Measurements from ENCODE around the gene WNT2. TPM values are rescaled to one million over a fixed set of nuclear protein-coding genes. Genes with fewer than 3 reads are reported as not detected.

The WNT2 gene
- total RNA-seq, 1 donor from 2014 or later: 2.8 TPM

DNA sequence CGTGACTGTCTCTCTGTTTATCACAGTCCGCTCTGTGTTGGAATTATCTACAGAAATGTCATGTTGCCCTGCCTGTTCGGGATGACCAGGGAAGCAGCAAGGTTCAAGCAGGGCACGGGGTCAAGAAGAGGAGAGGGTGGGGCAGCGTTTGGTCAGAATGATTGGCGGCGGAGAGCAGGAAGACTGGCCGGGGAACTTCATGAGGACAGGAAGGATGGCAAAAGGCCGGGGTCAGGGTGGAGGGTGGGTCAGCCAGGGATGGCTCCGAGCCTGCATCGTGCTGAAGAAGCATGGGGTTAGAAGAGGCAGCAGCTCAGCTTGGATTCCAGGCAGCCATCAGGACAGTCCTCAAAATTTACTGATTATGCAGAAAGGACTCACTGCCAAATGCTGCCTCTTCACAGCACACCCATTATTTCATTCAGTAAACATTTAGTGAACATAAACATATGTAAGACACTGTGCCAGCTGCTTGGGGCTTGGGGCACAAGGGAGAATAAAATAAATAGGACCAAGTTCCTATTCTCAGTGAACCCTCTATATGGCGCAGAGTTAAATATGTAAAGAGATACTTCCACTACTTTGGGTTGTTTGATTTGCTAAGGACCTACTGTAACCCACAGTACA, 42.8 kb downstream of the WNT2 start:
- Mint-ChIP-seq H3K9me3 (peaks cover 5% of the 10 kb centered on the region), H3K4me1 (ENCODE audit: unreplicated experiment) (no peaks in the 10 kb centered on the region), H3K27me3 (peaks cover 4% of the 10 kb centered on the region), H3K4me3 (no peak overlapping the region), H3K36me3 (peaks cover 3% of the 10 kb centered on the region), H3K27ac (no peak overlapping the region)
- DNase-seq (ENCODE audit: extremely low spot score, unreplicated experiment): no peak
- TF ChIP-seq, protein P1, sequence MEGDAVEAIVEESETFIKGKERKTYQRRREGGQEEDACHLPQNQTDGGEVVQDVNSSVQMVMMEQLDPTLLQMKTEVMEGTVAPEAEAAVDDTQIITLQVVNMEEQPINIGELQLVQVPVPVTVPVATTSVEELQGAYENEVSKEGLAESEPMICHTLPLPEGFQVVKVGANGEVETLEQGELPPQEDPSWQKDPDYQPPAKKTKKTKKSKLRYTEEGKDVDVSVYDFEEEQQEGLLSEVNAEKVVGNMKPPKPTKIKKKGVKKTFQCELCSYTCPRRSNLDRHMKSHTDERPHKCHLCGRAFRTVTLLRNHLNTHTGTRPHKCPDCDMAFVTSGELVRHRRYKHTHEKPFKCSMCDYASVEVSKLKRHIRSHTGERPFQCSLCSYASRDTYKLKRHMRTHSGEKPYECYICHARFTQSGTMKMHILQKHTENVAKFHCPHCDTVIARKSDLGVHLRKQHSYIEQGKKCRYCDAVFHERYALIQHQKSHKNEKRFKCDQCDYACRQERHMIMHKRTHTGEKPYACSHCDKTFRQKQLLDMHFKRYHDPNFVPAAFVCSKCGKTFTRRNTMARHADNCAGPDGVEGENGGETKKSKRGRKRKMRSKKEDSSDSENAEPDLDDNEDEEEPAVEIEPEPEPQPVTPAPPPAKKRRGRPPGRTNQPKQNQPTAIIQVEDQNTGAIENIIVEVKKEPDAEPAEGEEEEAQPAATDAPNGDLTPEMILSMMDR (conservative IDR thresholded peaks at IDR 0.05): no peak

DNA sequence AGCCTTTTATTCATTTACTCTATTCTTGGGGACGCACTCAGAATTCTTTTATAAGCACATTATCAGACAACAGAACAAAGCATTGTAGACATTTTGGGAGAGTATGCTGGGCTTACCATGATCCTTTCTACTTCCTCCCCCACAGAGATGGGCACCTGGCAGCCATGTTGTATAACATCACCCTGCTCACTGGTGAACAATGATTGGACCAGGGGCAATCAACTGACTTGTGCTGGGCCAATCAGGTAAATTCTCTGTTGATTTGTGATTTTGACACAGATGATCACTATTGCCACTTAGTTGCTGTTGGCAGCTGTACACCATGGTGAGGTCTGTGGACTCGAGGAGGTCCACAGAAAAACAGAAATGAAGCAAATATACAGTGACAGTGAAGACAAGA, 43.7 kb downstream of the WNT2 start:
- peaks cover 5% of the 10 kb centered on the region for H3K9me3 Mint-ChIP-seq
- peaks cover 1% of the 10 kb centered on the region for H3K4me1 Mint-ChIP-seq (ENCODE audit: unreplicated experiment)
- peaks cover 4% of the 10 kb centered on the region for H3K27me3 Mint-ChIP-seq
- no peak overlapping the region for H3K27ac Mint-ChIP-seq
- TF ChIP-seq, protein P1 (conservative IDR thresholded peaks at IDR 0.05): no peak
- no peak overlapping the region for H3K4me3 Mint-ChIP-seq
- peaks cover 3% of the 10 kb centered on the region for H3K36me3 Mint-ChIP-seq
- DNase-seq (ENCODE audit: extremely low spot score, unreplicated experiment): no peak

DNA sequence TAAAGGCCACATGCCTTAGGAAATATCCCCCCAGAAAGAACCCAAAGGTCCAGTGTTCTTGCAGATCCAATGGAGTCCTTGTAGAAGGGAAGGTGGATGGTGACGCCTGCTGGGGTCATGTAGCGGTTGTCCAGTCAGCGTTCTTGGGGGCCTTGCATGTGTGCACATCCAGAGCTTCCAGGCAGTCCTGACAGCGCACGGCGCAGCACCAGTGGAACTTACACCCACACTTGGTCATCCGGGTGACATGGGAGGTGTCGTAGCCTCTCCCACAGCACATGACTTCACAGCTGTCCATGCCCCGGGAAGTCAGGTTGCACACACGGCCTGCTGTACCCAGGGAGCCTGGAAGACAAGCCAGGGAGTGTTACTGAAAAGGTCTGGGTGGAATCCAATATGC, 44.8 kb downstream of the WNT2 start:
- H3K4me1 Mint-ChIP-seq (ENCODE audit: unreplicated experiment): peaks cover 11% of the 10 kb centered on the region
- TF ChIP-seq, protein P1 (conservative IDR thresholded peaks at IDR 0.05): no peak
- H3K27ac Mint-ChIP-seq: no peak overlapping the region

DNA sequence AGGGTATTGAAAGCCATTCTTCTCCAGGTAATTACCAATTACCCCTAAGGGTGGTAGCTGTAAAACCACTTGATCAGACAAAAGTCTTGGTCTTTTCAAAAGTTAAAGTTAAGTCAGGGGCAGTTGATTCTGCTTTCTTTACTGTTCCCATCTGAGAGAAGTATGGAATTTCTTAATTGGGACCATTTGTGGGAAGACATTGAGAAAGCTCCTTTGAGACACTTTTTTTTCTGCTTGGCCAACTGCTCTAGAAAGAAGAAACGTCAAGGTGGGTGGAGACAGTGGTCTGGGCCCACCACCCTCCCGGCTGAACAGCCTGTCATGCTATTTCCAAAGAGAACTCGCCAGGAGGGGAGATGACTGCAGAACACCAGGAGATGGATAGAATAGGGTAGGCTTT, 45.3 kb downstream of the WNT2 start:
- DNase-seq (ENCODE audit: extremely low spot score, unreplicated experiment): no peak
- TF ChIP-seq, protein P1 (conservative IDR thresholded peaks at IDR 0.05): no peak
- Mint-ChIP-seq H3K36me3 (peaks cover 3% of the 10 kb centered on the region), H3K9me3 (peaks cover 5% of the 10 kb centered on the region), H3K27ac (no peak overlapping the region), H3K4me3 (no peak overlapping the region), H3K27me3 (peaks cover under 1% of the 10 kb centered on the region), H3K4me1 (ENCODE audit: unreplicated experiment) (peaks cover 11% of the 10 kb centered on the region)

More for the DNA sequence above, 44.8 kb downstream of the WNT2 start:
- Mint-ChIP-seq H3K4me3 (no peak overlapping the region), H3K36me3 (peaks cover 3% of the 10 kb centered on the region), H3K9me3 (peaks cover 5% of the 10 kb centered on the region), H3K27me3 (peaks cover 4% of the 10 kb centered on the region)
- no peak for DNase-seq (ENCODE audit: extremely low spot score, unreplicated experiment)

DNA sequence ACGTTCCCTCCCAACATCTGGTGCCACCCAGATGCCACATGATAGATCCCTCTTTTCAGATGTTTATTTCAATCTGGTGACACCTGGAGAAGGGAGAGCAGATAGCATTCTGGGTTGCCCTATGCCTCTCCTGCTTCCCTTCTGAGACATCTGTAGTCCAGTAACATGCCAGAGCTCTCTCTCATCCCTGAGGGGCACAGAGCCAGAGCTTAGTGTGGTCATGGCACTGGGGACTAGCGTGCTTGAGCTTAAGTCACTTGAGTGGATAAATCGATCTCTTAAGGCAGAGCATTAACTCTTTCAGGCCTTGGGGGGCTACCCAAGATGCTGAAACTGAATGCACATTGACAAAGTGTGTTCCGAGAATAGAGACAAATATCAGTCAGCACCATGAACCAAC, 47.9 kb downstream of the WNT2 start:
- Mint-ChIP-seq H3K4me3 (no peak overlapping the region), H3K4me1 (ENCODE audit: unreplicated experiment) (peaks cover 11% of the 10 kb centered on the region), H3K36me3 (no peaks in the 10 kb centered on the region), H3K27ac (no peak overlapping the region), H3K9me3 (no peaks in the 10 kb centered on the region), H3K27me3 (no peaks in the 10 kb centered on the region)
- TF ChIP-seq, protein P1 (conservative IDR thresholded peaks at IDR 0.05): no peak
- no peak for DNase-seq (ENCODE audit: extremely low spot score, unreplicated experiment)
